GM23338 (cell line): Measurements from ENCODE around the gene TMEM178B. TPM values are rescaled to one million over a fixed set of nuclear protein-coding genes. Genes with fewer than 3 reads are reported as not detected.

Experiments used
- ATAC-seq: fragments of 200-7000 bp; cut with Tn5 transposase; 3 replicates; pipeline ENCODE4 v1.9.1; 2020
- DNase-seq: peaks from one replicate; pipeline ENCODE4 v3.0.0-alpha.2; 2015; ENCODE audit warnings: low spot score
- H2AFZ ChIP-seq: fragments of 200-600 bp; sonication (generic); 2 replicates; pipeline ENCODE4 v1.8.0; 2016; ENCODE audit warnings: antibody characterized with exemption, mild to moderate bottlenecking, moderate library complexity
- H3F3A ChIP-seq: fragments of 200-600 bp; sonication (generic); replicated peaks from 2 replicates; pipeline ENCODE4 v1.8.0; 2017; ENCODE audit warnings: antibody characterized with exemption, mixed run types, low read depth
- H3K27ac ChIP-seq: fragments of 200-600 bp; sonication (generic); 2 replicates; pipeline ENCODE4 v1.6.1; 2016; ENCODE audit warnings: low read depth
- H3K27me3 ChIP-seq: fragments of 200-600 bp; sonication (generic); 2 replicates; pipeline ENCODE4 v1.8.0; 2016; ENCODE audit warnings: mild to moderate bottlenecking, mixed run types, moderate library complexity; ENCODE audit not compliant: insufficient read depth
- H3K36me3 ChIP-seq: fragments of 200-600 bp; sonication (generic); 2 replicates; pipeline ENCODE4 v1.8.0; 2016; ENCODE audit warnings: mild to moderate bottlenecking; ENCODE audit not compliant: insufficient read depth
- H3K4me1 ChIP-seq: fragments of 200-600 bp; sonication (generic); 2 replicates; pipeline ENCODE4 v1.8.0; 2016; ENCODE audit warnings: mild to moderate bottlenecking, moderate library complexity; ENCODE audit not compliant: insufficient read depth
- H3K4me2 ChIP-seq: fragments of 200-600 bp; sonication (generic); 2 replicates; pipeline ENCODE4 v1.7.1; 2017; ENCODE audit warnings: mixed run types
- H3K4me3 ChIP-seq: fragments of 200-600 bp; sonication (generic); 2 replicates; pipeline ENCODE4 v1.6.1; 2016; ENCODE audit warnings: mixed run types
- H3K79me2 ChIP-seq: fragments of 200-600 bp; sonication (generic); replicated peaks from 2 replicates; pipeline ENCODE4 v1.8.0; 2017; ENCODE audit warnings: mild to moderate bottlenecking; ENCODE audit not compliant: insufficient read depth
- H3K9me2 ChIP-seq: fragments of 200-600 bp; sonication (generic); 2 replicates; pipeline ENCODE4 v1.8.0; 2017; ENCODE audit not compliant: insufficient read depth
- H4K20me1 ChIP-seq: fragments of 200-600 bp; sonication (generic); replicated peaks from 2 replicates; pipeline ENCODE4 v1.8.0; 2017; ENCODE audit warnings: mild to moderate bottlenecking; ENCODE audit not compliant: insufficient read depth
- H3K27ac Mint-ChIP-seq: 2 replicates; pipeline ENCODE4 v1.8.0; 2020; ENCODE audit warnings: inconsistent platforms, mild to moderate bottlenecking, moderate library complexity, mixed read lengths
- H3K27me3 Mint-ChIP-seq: 3 replicates; pipeline ENCODE4 v1.8.0; 2022; ENCODE audit warnings: low read depth, mild to moderate bottlenecking, moderate library complexity, mixed read lengths, inconsistent platforms; ENCODE audit not compliant: insufficient read depth, poor library complexity
- H3K36me3 Mint-ChIP-seq: 3 replicates; pipeline ENCODE4 v1.8.0; 2021; ENCODE audit warnings: low read depth, mild to moderate bottlenecking, inconsistent platforms, moderate library complexity, mixed read lengths
- H3K4me1 Mint-ChIP-seq: 3 replicates; pipeline ENCODE4 v1.8.0; 2020; ENCODE audit warnings: mild to moderate bottlenecking, inconsistent platforms, mixed read lengths
- H3K4me3 Mint-ChIP-seq: 3 replicates; pipeline ENCODE4 v1.8.0; 2021; ENCODE audit warnings: moderate library complexity, mild to moderate bottlenecking, inconsistent platforms, mixed read lengths
- H3K9me3 Mint-ChIP-seq: 3 replicates; pipeline ENCODE4 v1.8.0; 2020; ENCODE audit warnings: moderate library complexity, mild to moderate bottlenecking, inconsistent platforms, mixed read lengths
- CREB1 ChIP-seq: fragments of 250-450 bp; sonication (Bioruptor Pico); IDR thresholded peaks from 2 replicates; pipeline ENCODE4 v1.5.0; 2020; ENCODE audit warnings: low read depth, mild to moderate bottlenecking, moderate library complexity
- EZH2 ChIP-seq: fragments of 200-600 bp; sonication (generic); IDR thresholded peaks from one replicate; pipeline ENCODE4 v1.8.0; 2017; ENCODE audit warnings: antibody characterized with exemption, mild to moderate bottlenecking, low read depth; ENCODE audit not compliant: unreplicated experiment
- EZH2phosphoT487 ChIP-seq: fragments of 200-600 bp; sonication (generic); IDR thresholded peaks from one replicate; pipeline ENCODE4 v1.8.1; 2018; ENCODE audit warnings: antibody characterized with exemption; ENCODE audit not compliant: unreplicated experiment
- JUNB ChIP-seq: IDR thresholded peaks from one replicate; pipeline ENCODE4 v1.6.1; 2016; ENCODE audit warnings: antibody characterized with exemption; ENCODE audit not compliant: unreplicated experiment
- NANOG ChIP-seq: IDR thresholded peaks from 2 replicates; pipeline ENCODE4 v1.6.1; 2016; ENCODE audit warnings: antibody characterized with exemption, borderline replicate concordance
- POLR2AphosphoS5 ChIP-seq: IDR thresholded peaks from 2 replicates; pipeline ENCODE4 v1.6.1; 2016; ENCODE audit warnings: antibody characterized with exemption, low read depth
- STAT1 ChIP-seq: IDR thresholded peaks from one replicate; pipeline ENCODE4 v1.6.1; 2016; ENCODE audit warnings: antibody characterized with exemption; ENCODE audit not compliant: unreplicated experiment
- ZNF462 ChIP-seq: fragments of 250-450 bp; sonication (Bioruptor Pico); IDR thresholded peaks from 2 replicates; pipeline ENCODE4 v1.5.0; 2020; ENCODE audit warnings: mild to moderate bottlenecking, moderate library complexity
- polyA plus RNA-seq: library from polyadenylated mRNA; unstranded; fragments of >200 nt; fragmentation: Nextera tagmentation; extraction: Ambion mirVana; gene quantifications from 2 replicates; pipeline ENCODE4 v1.2.1, GENCODE V29; 2016
- total RNA-seq: library from RNA; depleted of rRNA; stranded (reverse); fragments of >200 nt; shearing (Covaris generic); gene quantifications from 2 replicates; pipeline ENCODE4 v1.2.3, GENCODE V29; 2014
- TF ChIP-seq, protein P1 (sequence below): IDR thresholded peaks from 2 replicates; pipeline ENCODE4 v1.6.1; 2016; ENCODE audit warnings: antibody characterized with exemption
- TF ChIP-seq, protein P2 (sequence below): IDR thresholded peaks from one replicate; pipeline ENCODE4 v1.6.1; 2018; ENCODE audit warnings: antibody characterized with exemption; ENCODE audit not compliant: unreplicated experiment

TMEM178B gene
- total and polyA plus RNA-seq, 2 experiments from 2014 or later = 4.9 to 15.6 TPM

DNA sequence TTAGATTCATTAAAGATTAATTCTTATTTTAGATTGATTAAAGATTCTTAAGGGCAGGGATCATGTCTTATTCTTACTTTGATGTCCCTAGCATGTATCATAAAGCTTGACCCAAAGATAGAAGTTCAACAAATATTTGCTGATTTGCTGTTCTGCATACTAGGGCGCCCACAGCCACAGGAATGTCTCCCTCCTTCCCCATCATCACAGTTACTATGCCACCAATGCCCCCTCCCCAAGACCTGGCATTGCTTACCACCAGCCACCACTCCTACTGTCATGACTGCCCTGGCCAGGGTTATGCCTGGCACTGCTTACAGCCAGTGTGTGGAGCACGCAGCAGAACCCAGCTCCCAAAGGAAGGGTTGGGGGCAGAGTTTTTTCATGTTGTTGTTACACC is 390.7 kb downstream of the TMEM178B start (continued):
- TF ChIP-seq ZNF462 (CRISPR knock-in tag) = no peak
- TF ChIP-seq POLR2AphosphoS5 = no peak
- TF ChIP-seq EZH2phosphoT487 = no peak

DNA sequence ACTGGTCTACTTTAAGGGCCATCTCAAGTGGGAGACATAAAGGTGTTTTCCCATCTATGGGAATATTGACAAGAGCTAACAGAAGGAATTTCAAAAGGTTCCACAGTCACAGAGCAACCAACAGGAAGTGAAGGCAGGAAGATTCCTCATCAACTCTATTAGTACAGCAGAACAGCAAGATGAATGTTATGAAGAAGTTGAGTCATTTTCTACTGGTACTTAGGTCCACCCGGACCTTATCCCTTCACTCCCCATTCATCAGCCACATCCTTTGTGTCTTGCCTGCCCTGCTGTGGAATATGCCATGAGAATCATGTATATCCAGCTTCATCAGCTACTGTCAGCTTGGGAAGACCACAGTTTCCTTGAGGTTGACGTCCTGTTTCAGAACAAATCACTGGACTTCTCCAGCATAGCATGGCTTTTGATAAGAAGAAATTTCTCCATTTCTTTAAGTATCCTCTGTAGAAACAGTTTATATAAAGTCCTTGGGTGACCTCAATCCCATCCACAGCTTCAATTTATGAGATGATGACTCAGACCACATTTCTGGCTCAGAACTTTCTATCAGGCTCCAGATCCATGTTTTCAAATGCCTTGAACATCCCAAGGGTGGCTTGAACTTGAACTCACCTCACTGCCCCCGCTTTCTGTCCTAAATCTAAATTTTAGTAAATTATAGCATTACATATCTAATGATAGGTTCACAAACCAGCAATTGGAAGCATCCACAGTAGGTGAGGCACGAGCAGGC is 392.5 kb downstream of the TMEM178B start:
- no peak for ATAC-seq
- TF ChIP-seq EZH2phosphoT487 (no peak), STAT1 (no peak), NANOG (no peak), EZH2 (no peak), JUNB (no peak), CREB1 (no peak)
- TF ChIP-seq, protein P1, sequence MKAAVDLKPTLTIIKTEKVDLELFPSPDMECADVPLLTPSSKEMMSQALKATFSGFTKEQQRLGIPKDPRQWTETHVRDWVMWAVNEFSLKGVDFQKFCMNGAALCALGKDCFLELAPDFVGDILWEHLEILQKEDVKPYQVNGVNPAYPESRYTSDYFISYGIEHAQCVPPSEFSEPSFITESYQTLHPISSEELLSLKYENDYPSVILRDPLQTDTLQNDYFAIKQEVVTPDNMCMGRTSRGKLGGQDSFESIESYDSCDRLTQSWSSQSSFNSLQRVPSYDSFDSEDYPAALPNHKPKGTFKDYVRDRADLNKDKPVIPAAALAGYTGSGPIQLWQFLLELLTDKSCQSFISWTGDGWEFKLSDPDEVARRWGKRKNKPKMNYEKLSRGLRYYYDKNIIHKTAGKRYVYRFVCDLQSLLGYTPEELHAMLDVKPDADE = no peak
- TF ChIP-seq, protein P2, sequence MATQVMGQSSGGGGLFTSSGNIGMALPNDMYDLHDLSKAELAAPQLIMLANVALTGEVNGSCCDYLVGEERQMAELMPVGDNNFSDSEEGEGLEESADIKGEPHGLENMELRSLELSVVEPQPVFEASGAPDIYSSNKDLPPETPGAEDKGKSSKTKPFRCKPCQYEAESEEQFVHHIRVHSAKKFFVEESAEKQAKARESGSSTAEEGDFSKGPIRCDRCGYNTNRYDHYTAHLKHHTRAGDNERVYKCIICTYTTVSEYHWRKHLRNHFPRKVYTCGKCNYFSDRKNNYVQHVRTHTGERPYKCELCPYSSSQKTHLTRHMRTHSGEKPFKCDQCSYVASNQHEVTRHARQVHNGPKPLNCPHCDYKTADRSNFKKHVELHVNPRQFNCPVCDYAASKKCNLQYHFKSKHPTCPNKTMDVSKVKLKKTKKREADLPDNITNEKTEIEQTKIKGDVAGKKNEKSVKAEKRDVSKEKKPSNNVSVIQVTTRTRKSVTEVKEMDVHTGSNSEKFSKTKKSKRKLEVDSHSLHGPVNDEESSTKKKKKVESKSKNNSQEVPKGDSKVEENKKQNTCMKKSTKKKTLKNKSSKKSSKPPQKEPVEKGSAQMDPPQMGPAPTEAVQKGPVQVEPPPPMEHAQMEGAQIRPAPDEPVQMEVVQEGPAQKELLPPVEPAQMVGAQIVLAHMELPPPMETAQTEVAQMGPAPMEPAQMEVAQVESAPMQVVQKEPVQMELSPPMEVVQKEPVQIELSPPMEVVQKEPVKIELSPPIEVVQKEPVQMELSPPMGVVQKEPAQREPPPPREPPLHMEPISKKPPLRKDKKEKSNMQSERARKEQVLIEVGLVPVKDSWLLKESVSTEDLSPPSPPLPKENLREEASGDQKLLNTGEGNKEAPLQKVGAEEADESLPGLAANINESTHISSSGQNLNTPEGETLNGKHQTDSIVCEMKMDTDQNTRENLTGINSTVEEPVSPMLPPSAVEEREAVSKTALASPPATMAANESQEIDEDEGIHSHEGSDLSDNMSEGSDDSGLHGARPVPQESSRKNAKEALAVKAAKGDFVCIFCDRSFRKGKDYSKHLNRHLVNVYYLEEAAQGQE = no peak

More for the DNA sequence above, 392.5 kb downstream of the TMEM178B start:
- H3K4me3 ChIP-seq = no peak overlapping the region
- Mint-ChIP-seq H3K4me1 (peaks cover 15% of the 10 kb centered on the region), H3K36me3 (peaks cover 3% of the 10 kb centered on the region; the same call in 1 of the 3 replicates), H3K27ac (no peak overlapping the region), H3K4me3 (no peak overlapping the region), H3K27me3 (no peaks in the 10 kb centered on the region), H3K9me3 (no peaks in the 10 kb centered on the region)
- no peaks in the 10 kb centered on the region for H3K27me3 ChIP-seq
- H3K79me2 ChIP-seq = no peaks in the 10 kb centered on the region
- no peaks in the 10 kb centered on the region for H3F3A ChIP-seq
- H3K4me2 ChIP-seq = no peak overlapping the region
- no peaks in the 10 kb centered on the region for H4K20me1 ChIP-seq
- no peaks in the 10 kb centered on the region for H3K36me3 ChIP-seq
- H2AFZ ChIP-seq = no peak overlapping the region
- no peaks in the 10 kb centered on the region for H3K9me2 ChIP-seq
- no peaks in the 10 kb centered on the region for H3K4me1 ChIP-seq
- no peak for DNase-seq
- H3K27ac ChIP-seq = no peak overlapping the region
